Large intestine (tissue), 12 donors: ENCODE results near the gene RACGAP1. TPM values are rescaled to one million over a fixed set of nuclear protein-coding genes. Genes with fewer than 3 reads are reported as not detected.
A peak's percentile ranks its signal among the peaks of the same experiment; 100 is the strongest.

Experiments used
- DNase-seq, 2 donors: peaks; one replicate each; pipeline versions ENCODE4 v3.0.0 to v3.0.0-alpha.2; 2013
- H3K27ac ChIP-seq: one replicate; pipeline ENCODE4 v1.5.1; 2013; ENCODE audit warnings: low read length
- H3K27me3 ChIP-seq: 2 replicates; pipeline ENCODE4 v1.6.1; 2013; ENCODE audit warnings: low read length; ENCODE audit not compliant: control insufficient read depth, insufficient read depth
- H3K36me3 ChIP-seq: 2 replicates; pipeline ENCODE4 v1.6.1; 2013; ENCODE audit warnings: low read length; ENCODE audit not compliant: control insufficient read depth, insufficient read depth
- H3K4me1 ChIP-seq: one replicate; pipeline ENCODE4 v1.6.1; 2013; ENCODE audit warnings: low read length; ENCODE audit not compliant: control insufficient read depth, insufficient read depth
- H3K4me3 ChIP-seq: one replicate; pipeline ENCODE4 v1.5.1; 2013; ENCODE audit warnings: low read length
- H3K9me3 ChIP-seq: one replicate; pipeline ENCODE4 v1.6.1; 2013; ENCODE audit warnings: mild to moderate bottlenecking, low read depth, low read length, moderate library complexity; ENCODE audit not compliant: control insufficient read depth
- WGBS: methylation state at CpG from one replicate; pipeline ENCODE4 v1.1.5; 2013; ENCODE audit warnings: low lambda C conversion rate; ENCODE audit not compliant: insufficient coverage; 5-methylcytosine and 5-hydroxymethylcytosine counted together
- long read RNA-seq, 11 donors: transcript quantifications; one replicate each; lab custom pipeline, GENCODE V29; 2026
- polyA plus RNA-seq: library from polyadenylated mRNA; unstranded; fragments of 120-200 nt; gene quantifications from one replicate; pipeline ENCODE4 v1.2.1, GENCODE V29; 2013

Gene RACGAP1, protein sequence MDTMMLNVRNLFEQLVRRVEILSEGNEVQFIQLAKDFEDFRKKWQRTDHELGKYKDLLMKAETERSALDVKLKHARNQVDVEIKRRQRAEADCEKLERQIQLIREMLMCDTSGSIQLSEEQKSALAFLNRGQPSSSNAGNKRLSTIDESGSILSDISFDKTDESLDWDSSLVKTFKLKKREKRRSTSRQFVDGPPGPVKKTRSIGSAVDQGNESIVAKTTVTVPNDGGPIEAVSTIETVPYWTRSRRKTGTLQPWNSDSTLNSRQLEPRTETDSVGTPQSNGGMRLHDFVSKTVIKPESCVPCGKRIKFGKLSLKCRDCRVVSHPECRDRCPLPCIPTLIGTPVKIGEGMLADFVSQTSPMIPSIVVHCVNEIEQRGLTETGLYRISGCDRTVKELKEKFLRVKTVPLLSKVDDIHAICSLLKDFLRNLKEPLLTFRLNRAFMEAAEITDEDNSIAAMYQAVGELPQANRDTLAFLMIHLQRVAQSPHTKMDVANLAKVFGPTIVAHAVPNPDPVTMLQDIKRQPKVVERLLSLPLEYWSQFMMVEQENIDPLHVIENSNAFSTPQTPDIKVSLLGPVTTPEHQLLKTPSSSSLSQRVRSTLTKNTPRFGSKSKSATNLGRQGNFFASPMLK
- polyA plus RNA-seq: 21.8 TPM
- long read RNA-seq, donor 1, partial matches to known transcripts: 0 of 1 reads
- long read RNA-seq, donor 1, other reads (novel, unspliced or antisense): 0 of 1 reads
- long read RNA-seq, donor 2, partial matches to known transcripts: 0 of 4 reads
- long read RNA-seq, donor 2, other reads (novel, unspliced or antisense): 0 of 4 reads
- long read RNA-seq, donor 3: 0 reads
- long read RNA-seq, donor 4: 0 reads
- long read RNA-seq, donor 5, transcript RACGAP1-201 (17 exons, 3,073 nt): major isoform, 5 of 6 reads
- long read RNA-seq, donor 5, partial matches to known transcripts: 0 of 6 reads
- long read RNA-seq, donor 5, other reads (novel, unspliced or antisense): 0 of 6 reads
- long read RNA-seq, donor 6, partial matches to known transcripts: 0 of 3 reads
- long read RNA-seq, donor 6, other reads (novel, unspliced or antisense): 0 of 3 reads
- long read RNA-seq, donor 7, partial matches to known transcripts: 0 of 4 reads
- long read RNA-seq, donor 7, other reads (novel, unspliced or antisense): 0 of 4 reads
- long read RNA-seq, donor 8, partial matches to known transcripts: 0 of 4 reads
- long read RNA-seq, donor 8, other reads (novel, unspliced or antisense): 0 of 4 reads
- long read RNA-seq, donor 9, partial matches to known transcripts: 0 of 4 reads
- long read RNA-seq, donor 9, other reads (novel, unspliced or antisense): 0 of 4 reads
- long read RNA-seq, donor 10, transcript RACGAP1-201 (17 exons, 3,073 nt): major isoform, 6 of 8 reads
- long read RNA-seq, donor 10, partial matches to known transcripts: 0 of 8 reads
- long read RNA-seq, donor 10, other reads (novel, unspliced or antisense): 0 of 8 reads
- long read RNA-seq, donor 11, partial matches to known transcripts: 0 of 1 reads
- long read RNA-seq, donor 11, other reads (novel, unspliced or antisense): 0 of 1 reads

DNA sequence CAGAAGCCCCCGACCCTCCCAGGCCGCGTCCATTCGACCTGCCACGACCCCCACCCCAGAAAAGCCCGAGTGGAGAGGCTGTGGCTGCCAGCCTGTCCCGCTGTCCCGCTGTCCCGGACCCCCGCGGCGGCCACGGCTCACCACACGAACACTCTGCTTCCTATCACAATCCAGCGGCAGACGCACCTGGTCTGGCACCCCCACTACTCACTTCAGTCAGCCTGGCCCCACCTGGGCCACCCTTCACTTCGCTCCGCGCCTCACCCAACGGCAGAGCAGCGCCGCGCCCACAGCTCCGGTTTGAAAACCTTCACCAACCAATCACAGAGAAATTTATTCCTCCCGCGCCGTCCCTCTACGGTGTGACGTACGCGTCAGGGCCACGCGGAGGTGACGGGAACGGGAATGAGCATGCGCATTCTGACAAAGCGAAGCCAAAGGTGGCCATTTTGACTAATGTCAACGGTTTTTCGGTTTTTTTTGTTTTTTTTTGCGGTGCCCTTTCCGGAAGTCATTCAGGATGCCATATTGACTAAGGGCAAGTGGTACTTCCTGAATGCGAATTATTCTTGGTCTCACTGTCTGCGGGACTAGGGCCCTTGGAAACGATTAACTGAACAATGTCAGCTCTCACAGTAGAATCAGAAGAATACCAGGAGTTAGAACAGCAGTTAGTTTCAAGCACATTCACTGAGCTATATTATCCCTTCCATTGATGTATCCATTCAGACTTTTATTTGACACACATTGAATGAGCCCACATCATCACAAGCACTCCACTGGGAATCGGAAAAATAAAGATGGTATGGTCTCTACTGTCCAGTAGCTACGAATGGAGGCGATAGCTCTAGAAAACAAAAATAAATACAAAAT is at the start of gene RACGAP1:
RACGAP1 (minus strand) TSS at position 308 of the 873 bp plus-strand sequence. CDS start 8,779 bp downstream, outside the sequence.
- H3K9me3 ChIP-seq: no peaks in the 10 kb centered on the region
- H3K27me3 ChIP-seq: no peaks in the 10 kb centered on the region
- peak within 1 kb of the TSS; percentile 18 for H3K27ac ChIP-seq
- peak; percentile 99 for DNase-seq
- no peaks in the 10 kb centered on the region for H3K36me3 ChIP-seq
- peak within 1 kb of the TSS; percentile 80 for H3K4me3 ChIP-seq
- WGBS: 0% methylated on average over 9 of the region's 47 CpGs
- H3K4me1 ChIP-seq: no peaks in the 10 kb centered on the region

- no CpG with 5 or more reads among the region's 10 CpGs for WGBS
- no peaks in the 10 kb centered on the region for H3K27me3 ChIP-seq
- no peak overlapping the region for H3K27ac ChIP-seq
- H3K4me1 ChIP-seq: peaks cover 15% of the 10 kb centered on the region
- H3K36me3 ChIP-seq: no peaks in the 10 kb centered on the region
- H3K4me3 ChIP-seq: no peak overlapping the region
- no peak for DNase-seq
- H3K9me3 ChIP-seq: no peaks in the 10 kb centered on the region
Measured at GRCh38 chr12:50073712-50074111, 48.4 kb upstream of the RACGAP1 start.

DNA sequence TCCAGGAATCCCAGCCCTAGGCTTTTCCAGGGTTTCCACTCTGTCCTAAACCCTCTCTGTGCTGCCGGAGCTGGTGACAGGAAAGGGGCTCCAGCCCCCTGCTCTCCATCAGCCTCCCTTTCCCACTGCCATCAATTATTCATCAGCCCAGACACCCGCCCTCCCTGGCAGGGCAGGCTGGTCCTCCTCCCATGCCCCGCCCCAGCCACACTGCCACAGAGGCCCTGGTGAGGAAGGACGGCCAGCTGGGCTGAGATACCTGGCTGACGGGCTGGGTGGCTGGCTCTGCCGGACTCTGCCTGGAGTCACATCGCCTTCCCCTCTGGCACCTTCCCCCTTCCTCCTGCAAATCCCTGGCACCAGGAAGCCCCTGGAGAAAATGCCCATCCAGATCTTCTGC is 47.9 kb upstream of the RACGAP1 start:
- Histone ChIP-seq H3K4me3 (no peak overlapping the region), H3K27me3 (no peaks in the 10 kb centered on the region), H3K4me1 (peaks cover 15% of the 10 kb centered on the region), H3K9me3 (no peaks in the 10 kb centered on the region), H3K27ac (no peak overlapping the region), H3K36me3 (no peaks in the 10 kb centered on the region)
- DNase-seq: no peak
- no CpG with 5 or more reads among the region's 7 CpGs for WGBS

DNA sequence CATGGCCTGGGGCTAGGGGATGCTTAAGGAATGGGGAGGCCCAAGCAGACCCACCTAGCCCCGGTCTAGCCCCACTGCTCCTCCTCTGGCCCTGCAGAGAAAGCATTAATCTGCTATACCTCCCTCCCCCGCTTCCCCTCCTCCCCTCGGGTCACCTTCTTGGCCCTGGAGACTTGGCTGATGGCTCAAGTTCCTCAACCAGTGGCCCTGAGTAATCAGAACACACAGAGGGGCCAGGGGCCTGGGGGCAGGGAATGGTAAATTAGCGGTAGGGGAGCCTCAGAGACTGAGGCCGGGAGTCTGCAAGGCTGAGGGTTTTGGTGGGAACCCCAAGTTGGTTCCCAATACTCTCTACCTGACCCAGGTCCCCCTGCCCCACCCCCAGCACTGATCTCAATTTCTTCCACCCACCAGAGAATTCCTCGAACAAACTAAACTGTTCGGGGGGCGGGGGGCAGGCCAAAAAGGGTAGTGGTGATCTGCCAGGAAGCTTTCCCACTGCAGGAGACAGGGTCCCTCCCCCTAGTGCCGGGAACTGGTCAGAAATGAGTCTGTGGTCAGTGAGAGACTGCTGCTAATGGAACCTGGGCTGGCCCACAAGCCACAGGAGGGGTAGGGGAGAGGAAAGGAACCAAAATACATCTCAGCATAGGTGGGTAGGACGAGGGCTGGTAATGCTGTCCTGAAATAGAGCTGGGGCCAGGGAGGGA is 47.1 kb upstream of the RACGAP1 start:
- Histone ChIP-seq H3K9me3 (no peaks in the 10 kb centered on the region), H3K27me3 (no peaks in the 10 kb centered on the region), H3K27ac (no peak overlapping the region), H3K36me3 (no peaks in the 10 kb centered on the region), H3K4me3 (no peak overlapping the region), H3K4me1 (peaks cover 15% of the 10 kb centered on the region)
- no peak for DNase-seq
- WGBS: no CpG with 5 or more reads among the region's 10 CpGs

- Histone ChIP-seq H3K4me3 (no peak overlapping the region), H3K27me3 (no peaks in the 10 kb centered on the region), H3K9me3 (no peaks in the 10 kb centered on the region), H3K36me3 (no peaks in the 10 kb centered on the region), H3K4me1 (peaks cover 10% of the 10 kb centered on the region), H3K27ac (no peak overlapping the region)
- peak; percentile 77 to 78 for DNase-seq
- no CpG with 5 or more reads among the region's 9 CpGs for WGBS
Measured at GRCh38 chr12:50070314-50071060, 45.2 kb upstream of the RACGAP1 start.

DNA sequence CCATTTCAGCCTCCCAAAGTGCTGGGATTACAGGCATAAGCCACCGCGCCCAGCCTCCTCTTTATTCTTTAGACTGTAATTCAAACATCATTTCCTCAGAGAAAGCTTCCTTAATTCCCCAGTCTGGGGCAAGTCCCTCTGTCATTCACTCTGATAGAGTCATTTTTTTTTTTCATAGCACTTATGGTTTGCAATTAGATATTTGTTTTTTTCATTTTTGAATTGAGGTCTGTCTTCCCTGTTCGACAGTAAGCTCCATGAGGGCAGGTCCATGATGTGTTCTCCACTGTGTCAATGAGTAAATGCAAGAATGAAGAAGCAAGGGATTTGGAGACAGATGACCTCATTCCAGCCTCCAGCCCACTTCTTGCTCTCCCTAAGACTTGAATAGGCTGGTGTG is 44.2 kb upstream of the RACGAP1 start:
- DNase-seq: no peak
- Histone ChIP-seq H3K27ac (no peak overlapping the region), H3K4me1 (peaks cover 3% of the 10 kb centered on the region), H3K9me3 (no peaks in the 10 kb centered on the region), H3K4me3 (no peak overlapping the region), H3K27me3 (no peaks in the 10 kb centered on the region), H3K36me3 (no peaks in the 10 kb centered on the region)
- WGBS: no CpG with 5 or more reads among the region's 3 CpGs

GRCh38 chr12:50069069-50069468 is 43.8 kb upstream of the RACGAP1 start:
- no peaks in the 10 kb centered on the region for H3K36me3 ChIP-seq
- no peak overlapping the region for H3K4me3 ChIP-seq
- H3K27me3 ChIP-seq: no peaks in the 10 kb centered on the region
- no peak for DNase-seq
- 98% methylated on average over 5 of the region's 5 CpGs for WGBS
- no peak overlapping the region for H3K27ac ChIP-seq
- H3K9me3 ChIP-seq: no peaks in the 10 kb centered on the region
- peaks cover 3% of the 10 kb centered on the region for H3K4me1 ChIP-seq

DNA sequence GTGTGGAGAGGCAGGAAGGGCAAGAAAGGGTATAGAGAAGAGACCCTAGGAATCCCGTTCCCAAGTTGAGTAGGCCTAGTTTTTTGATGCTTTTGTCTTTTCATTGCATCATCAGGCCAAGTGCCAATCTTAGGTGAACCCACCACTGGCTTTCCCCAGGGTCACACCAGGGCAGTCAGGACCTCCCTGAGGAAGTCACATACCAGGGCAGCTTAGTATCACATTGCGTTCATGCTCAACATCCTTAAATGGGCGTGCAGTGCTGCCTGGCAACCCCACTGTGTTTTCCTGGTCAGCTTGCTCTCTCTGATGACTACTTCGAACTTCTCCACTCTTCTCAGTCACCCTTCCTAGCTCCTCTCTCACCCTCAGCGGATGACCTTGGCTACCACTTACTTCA is 41.1 kb upstream of the RACGAP1 start:
- 100% methylated on average over 1 of the region's 5 CpGs for WGBS
- Histone ChIP-seq H3K27me3 (no peaks in the 10 kb centered on the region), H3K9me3 (no peaks in the 10 kb centered on the region), H3K4me1 (peaks cover 3% of the 10 kb centered on the region), H3K27ac (no peak overlapping the region), H3K4me3 (no peak overlapping the region), H3K36me3 (no peaks in the 10 kb centered on the region)
- DNase-seq: no peak
